Trophoblast cell (in vitro differentiated cells and primary cell): ENCODE measurements around the gene C2CD5.

ENCODE experiments used
- DNase-seq, 2 donors: peaks; one replicate each; pipeline ENCODE4 v3.0.0-alpha.2; 2016
- H2AFZ ChIP-seq: 2 replicates; pipeline ENCODE4 v1.6.1; 2013; ENCODE audit warnings: low read length, moderate library complexity, mild to moderate bottlenecking; ENCODE audit not compliant: insufficient read depth, poor library complexity
- H2AK5ac ChIP-seq: 2 replicates; pipeline ENCODE4 v1.6.1; 2013; ENCODE audit warnings: mild to moderate bottlenecking, low read length
- H2BK120ac ChIP-seq: 2 replicates; pipeline ENCODE4 v1.6.1; 2013; ENCODE audit warnings: low read length, mild to moderate bottlenecking, moderate library complexity; ENCODE audit not compliant: insufficient read depth, poor library complexity
- H2BK12ac ChIP-seq: 2 replicates; pipeline ENCODE4 v1.6.1; 2013; ENCODE audit warnings: mild to moderate bottlenecking, low read length, moderate library complexity
- H2BK5ac ChIP-seq: 2 replicates; pipeline ENCODE4 v1.6.1; 2013; ENCODE audit warnings: low read length, low read depth, moderate library complexity, mild to moderate bottlenecking; ENCODE audit not compliant: poor library complexity
- H3K14ac ChIP-seq: 2 replicates; pipeline ENCODE4 v1.6.1; 2013; ENCODE audit warnings: mild to moderate bottlenecking, low read length
- H3K18ac ChIP-seq: 2 replicates; pipeline ENCODE4 v1.6.1; 2013; ENCODE audit warnings: mild to moderate bottlenecking, low read length
- H3K23ac ChIP-seq: 2 replicates; pipeline ENCODE4 v1.6.1; 2013; ENCODE audit warnings: low read length
- H3K27ac ChIP-seq: 2 replicates; pipeline ENCODE4 v1.5.1; 2013; ENCODE audit warnings: low read depth, mild to moderate bottlenecking, inconsistent platforms, low read length, moderate library complexity
- H3K27me3 ChIP-seq: 2 replicates; pipeline ENCODE4 v1.6.1; 2013; ENCODE audit warnings: inconsistent platforms, mild to moderate bottlenecking, low read length, moderate library complexity; ENCODE audit not compliant: insufficient read depth
- H3K36me3 ChIP-seq, 2 experiments: 1 replicate in 1 of 2; 2 replicates in 1 of 2; pipeline ENCODE4 v1.6.1; 2013; ENCODE audit warnings: low read length in 2 of 2, mild to moderate bottlenecking in 2 of 2, moderate library complexity in 1 of 2; ENCODE audit not compliant: insufficient read depth in 2 of 2, control insufficient read depth in 1 of 2
- H3K4ac ChIP-seq: 2 replicates; pipeline ENCODE4 v1.6.1; 2013; ENCODE audit warnings: low read depth, mild to moderate bottlenecking, low read length, moderate library complexity
- H3K4me1 ChIP-seq, 2 experiments: 1 replicate in 1 of 2; 2 replicates in 1 of 2; pipeline ENCODE4 v1.6.1; 2013; ENCODE audit warnings: low read length in 2 of 2, mild to moderate bottlenecking in 2 of 2, moderate library complexity in 1 of 2; ENCODE audit not compliant: insufficient read depth in 2 of 2, control insufficient read depth in 1 of 2
- H3K4me2 ChIP-seq: 2 replicates; pipeline ENCODE4 v1.6.1; 2013; ENCODE audit warnings: inconsistent platforms, mild to moderate bottlenecking, low read length, moderate library complexity
- H3K4me3 ChIP-seq: 2 replicates; pipeline ENCODE4 v1.5.1; 2013; ENCODE audit warnings: mild to moderate bottlenecking, low read depth, low read length, inconsistent platforms
- H3K79me1 ChIP-seq: one replicate; pipeline ENCODE4 v1.6.1; 2013; ENCODE audit warnings: low read length
- H3K79me2 ChIP-seq: 2 replicates; pipeline ENCODE4 v1.6.1; 2013; ENCODE audit warnings: low read length, mild to moderate bottlenecking; ENCODE audit not compliant: control insufficient read depth, insufficient read depth, poor library complexity
- H3K9ac ChIP-seq: 2 replicates; pipeline ENCODE4 v1.6.1; 2013; ENCODE audit warnings: mild to moderate bottlenecking, low read length
- H3K9me3 ChIP-seq: 2 replicates; pipeline ENCODE4 v1.6.1; 2013; ENCODE audit warnings: low read depth, mild to moderate bottlenecking, control low read depth, inconsistent platforms, low read length; ENCODE audit not compliant: insufficient read depth
- H4K12ac ChIP-seq: 2 replicates; pipeline ENCODE4 v1.6.1; 2013; ENCODE audit warnings: low read depth, mild to moderate bottlenecking, low read length, moderate library complexity
- H4K8ac ChIP-seq: 2 replicates; pipeline ENCODE4 v1.6.1; 2013; ENCODE audit warnings: low read depth, mild to moderate bottlenecking, low read length, moderate library complexity
- H4K91ac ChIP-seq: one replicate; pipeline ENCODE4 v1.6.1; 2013; ENCODE audit warnings: low read depth, mild to moderate bottlenecking, low read length, moderate library complexity
- WGBS: extraction: QIAGEN DNeasy Blood & Tissue Kit; methylation state at CpG from one replicate; pipeline ENCODE4 v1.1.7; 2013; ENCODE audit warnings: missing lambda C conversion rate; ENCODE audit not compliant: insufficient read length, insufficient coverage; ENCODE audit errors: extremely low coverage; 5-methylcytosine and 5-hydroxymethylcytosine counted together

Gene C2CD5

DNA sequence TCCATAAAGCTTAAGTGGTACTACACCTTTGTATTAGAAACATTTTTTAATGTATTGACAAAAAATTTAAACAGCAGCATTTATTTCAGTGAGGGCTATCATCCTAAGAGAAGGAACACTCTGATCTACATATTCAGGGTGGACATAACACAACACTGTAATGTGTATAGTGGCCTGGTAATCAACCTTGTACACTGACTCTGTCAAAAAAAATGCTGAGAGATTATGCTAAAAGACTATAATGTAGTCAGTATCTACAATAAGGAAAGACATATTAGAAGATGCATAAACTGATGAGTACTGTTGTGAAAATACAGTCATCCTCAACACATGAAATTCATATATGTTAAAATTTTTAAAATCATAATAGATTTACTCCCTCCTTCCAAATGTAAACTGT is 68.2 kb downstream of the C2CD5 start:
- Histone ChIP-seq H2AFZ (no peak overlapping the region), H3K4me3 (no peak overlapping the region), H2BK120ac (no peak overlapping the region), H3K14ac (no peak overlapping the region), H3K9me3 (no peaks in the 10 kb centered on the region), H3K36me3 (no peaks in the 10 kb centered on the region), H3K4me1 (no peaks in the 10 kb centered on the region), H2BK12ac (no peak overlapping the region), H3K4ac (no peak overlapping the region), H4K8ac (no peak overlapping the region), H3K27me3 (no peaks in the 10 kb centered on the region), H3K9ac (no peak overlapping the region), H3K23ac (no peak overlapping the region), H4K91ac (no peak overlapping the region), H3K4me2 (no peak overlapping the region), H3K79me1 (no peaks in the 10 kb centered on the region), H2AK5ac (no peak overlapping the region), H4K12ac (no peak overlapping the region), H3K79me2 (no peaks in the 10 kb centered on the region), H3K27ac (no peak overlapping the region), H3K18ac (no peak overlapping the region), H2BK5ac (no peak overlapping the region)
- no peak for DNase-seq

DNA sequence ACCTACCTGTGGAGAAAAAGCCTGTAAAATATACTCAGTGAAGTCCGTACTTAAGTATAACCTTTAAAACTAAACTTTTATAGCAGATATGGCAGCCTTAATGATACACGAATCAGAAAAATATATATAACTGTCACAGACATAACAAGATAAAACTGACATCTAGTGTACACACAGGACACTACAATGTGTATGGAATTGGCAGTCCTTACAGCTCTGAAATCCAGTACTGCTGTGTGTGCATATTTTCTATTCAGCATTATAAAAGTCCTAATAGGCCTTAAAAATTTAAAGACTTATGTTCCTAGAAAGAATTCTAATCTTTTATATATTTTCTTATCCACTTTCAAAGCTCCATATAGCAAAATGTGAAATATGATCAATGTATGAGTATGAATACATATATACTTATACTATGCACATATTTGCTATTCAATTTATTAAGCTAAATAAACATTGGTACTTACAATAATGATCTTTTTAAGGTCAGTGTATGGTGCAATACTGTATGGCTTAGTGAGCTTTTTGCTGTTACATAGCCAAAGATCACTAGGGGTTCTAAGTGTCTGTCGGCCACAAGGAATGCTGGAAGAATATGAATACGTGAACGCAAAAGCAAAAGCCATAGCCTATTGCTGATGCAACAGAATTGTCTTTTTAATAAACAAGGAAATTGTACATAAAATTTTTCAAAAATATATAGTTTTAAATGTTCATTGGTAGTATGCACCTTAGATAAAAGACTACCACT is 69.2 kb downstream of the C2CD5 start:
- no peak overlapping the region for H2AFZ ChIP-seq
- H2BK12ac ChIP-seq = no peak overlapping the region
- H3K4ac ChIP-seq = no peak overlapping the region
- no peaks in the 10 kb centered on the region for H3K79me1 ChIP-seq
- no peak for DNase-seq
- no peak overlapping the region for H2BK5ac ChIP-seq
- H3K9ac ChIP-seq = no peak overlapping the region
- H3K27ac ChIP-seq = no peak overlapping the region
- H4K91ac ChIP-seq = no peak overlapping the region
- no peak overlapping the region for H4K12ac ChIP-seq
- WGBS = no CpG with 5 or more reads among the region's 5 CpGs
- no peak overlapping the region for H2AK5ac ChIP-seq
- H3K4me1 ChIP-seq = no peaks in the 10 kb centered on the region
- H3K4me2 ChIP-seq = no peak overlapping the region
- H3K9me3 ChIP-seq = no peaks in the 10 kb centered on the region
- H3K18ac ChIP-seq = no peak overlapping the region
- H3K4me3 ChIP-seq = no peak overlapping the region
- H3K79me2 ChIP-seq = no peaks in the 10 kb centered on the region
- no peak overlapping the region for H3K14ac ChIP-seq
- no peak overlapping the region for H2BK120ac ChIP-seq
- no peaks in the 10 kb centered on the region for H3K27me3 ChIP-seq
- no peak overlapping the region for H4K8ac ChIP-seq
- no peak overlapping the region for H3K23ac ChIP-seq
- H3K36me3 ChIP-seq = no peaks in the 10 kb centered on the region

DNA sequence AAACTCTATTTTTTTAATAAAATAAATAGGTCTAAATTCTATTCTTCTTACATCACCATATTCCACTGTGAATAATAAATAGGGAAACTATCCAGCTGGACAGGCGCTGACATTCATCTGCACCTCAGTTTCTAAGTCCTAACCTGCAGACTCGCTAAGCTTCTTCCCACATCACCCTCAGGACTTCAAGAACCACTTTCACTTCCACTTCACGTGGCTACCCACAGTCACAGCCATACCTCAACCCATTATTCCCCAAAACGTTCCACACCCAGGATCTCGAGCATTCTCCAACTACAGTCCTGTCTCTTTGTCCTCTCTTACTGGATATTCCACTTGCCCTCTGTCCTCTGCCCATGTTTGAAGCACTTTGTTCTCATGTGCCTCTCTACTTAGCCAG is 71.1 kb downstream of the C2CD5 start:
- Histone ChIP-seq H3K27ac (no peak overlapping the region), H3K14ac (no peak overlapping the region), H3K4me3 (no peak overlapping the region), H4K8ac (no peak overlapping the region), H4K12ac (no peak overlapping the region), H3K27me3 (no peaks in the 10 kb centered on the region), H3K36me3 (no peaks in the 10 kb centered on the region), H3K4me1 (no peaks in the 10 kb centered on the region), H3K79me2 (no peaks in the 10 kb centered on the region), H3K4ac (no peak overlapping the region), H2BK120ac (no peak overlapping the region), H3K79me1 (no peaks in the 10 kb centered on the region), H2BK5ac (no peak overlapping the region), H3K23ac (no peak overlapping the region), H3K9me3 (no peaks in the 10 kb centered on the region), H3K4me2 (no peak overlapping the region), H4K91ac (no peak overlapping the region), H3K9ac (no peak overlapping the region), H2AFZ (no peak overlapping the region), H3K18ac (no peak overlapping the region), H2AK5ac (no peak overlapping the region), H2BK12ac (no peak overlapping the region)
- DNase-seq = no peak
- WGBS = no CpG with 5 or more reads among the region's 5 CpGs

DNA sequence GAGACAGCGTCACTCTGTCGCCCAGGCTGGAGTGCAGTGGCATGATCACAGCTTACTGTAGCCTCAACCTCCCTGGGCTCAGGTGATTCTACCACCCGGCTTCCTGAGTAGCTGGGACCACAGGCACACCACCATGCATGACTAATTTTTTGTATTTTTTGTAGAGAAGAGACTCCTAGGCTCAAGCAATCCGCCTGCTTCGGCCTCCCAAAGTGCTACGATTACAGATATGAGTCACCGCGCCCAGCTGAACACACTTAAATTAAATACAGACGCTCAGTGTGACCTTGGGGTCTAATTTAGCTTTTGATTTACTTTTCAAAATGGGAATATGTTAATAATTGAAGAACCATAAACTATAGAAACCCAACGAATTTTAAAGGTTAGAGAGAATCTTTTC is 77.2 kb downstream of the C2CD5 start:
- no peak overlapping the region for H4K12ac ChIP-seq
- no peaks in the 10 kb centered on the region for H3K4me1 ChIP-seq
- no peak overlapping the region for H2AK5ac ChIP-seq
- no peak overlapping the region for H3K4ac ChIP-seq
- H3K4me2 ChIP-seq = no peak overlapping the region
- DNase-seq = no peak
- H2BK120ac ChIP-seq = no peak overlapping the region
- H3K9me3 ChIP-seq = no peaks in the 10 kb centered on the region
- no peak overlapping the region for H3K18ac ChIP-seq
- H3K79me2 ChIP-seq = no peaks in the 10 kb centered on the region
- H3K36me3 ChIP-seq = no peaks in the 10 kb centered on the region
- H2BK12ac ChIP-seq = no peak overlapping the region
- H3K27ac ChIP-seq = no peak overlapping the region
- no peak overlapping the region for H2AFZ ChIP-seq
- no peak overlapping the region for H2BK5ac ChIP-seq
- H3K4me3 ChIP-seq = no peak overlapping the region
- H3K23ac ChIP-seq = no peak overlapping the region
- H3K9ac ChIP-seq = no peak overlapping the region
- H4K8ac ChIP-seq = no peak overlapping the region
- no peak overlapping the region for H3K14ac ChIP-seq
- H3K27me3 ChIP-seq = no peaks in the 10 kb centered on the region
- H4K91ac ChIP-seq = no peak overlapping the region
- no peaks in the 10 kb centered on the region for H3K79me1 ChIP-seq
- WGBS = no CpG with 5 or more reads among the region's 10 CpGs
